Skin epidermis (tissue), 12 donors: Measurements from ENCODE around the gene COL19A1.
"Not testable (repeated sequence)": the region's sequence is repeated elsewhere in the genome, so short reads cannot be mapped to it uniquely, and the experiment has no call there.

Experiments
- H3K27ac ChIP-seq, 21 experiments: fragments of 200-600 bp; sonication (generic) in 11 of 21; one replicate each; pipeline ENCODE4 v1.5.0; 2020; ENCODE audit warnings: mild to moderate bottlenecking in 3 of 21, inconsistent platforms in 2 of 21, moderate library complexity in 2 of 21
- H3K4me3 ChIP-seq, 7 experiments: fragments of 200-600 bp; sonication (generic) in 2 of 7; one replicate each; pipeline ENCODE4 v1.5.0; 2020; ENCODE audit warnings: inconsistent platforms in 2 of 7, mild to moderate bottlenecking in 2 of 7, moderate library complexity in 1 of 7

Gene COL19A1

GRCh38 chr6:69866351-69866769, at the start of gene COL19A1:
TSS of gene COL19A1 (plus strand) at chr6:69866556. CDS start at chr6:69879568, 13,012 bp downstream.
- Histone ChIP-seq H3K4me3 (peak within 1 kb of the TSS; percentile 34 to 50 (median 45)), H3K27ac (peak within 1 kb of the TSS in 8 of 21 experiments; percentile 4 to 80 (median 47))

GRCh38 chr6:69816569-69816968, 49.8 kb upstream of the COL19A1 start:
- Histone ChIP-seq H3K27ac (peak overlapping the region in 2 of 21 experiments; percentile 55 to 57), H3K4me3 (no peak overlapping the region)

GRCh38 chr6:69817358-69817757, 49.0 kb upstream of the COL19A1 start:
- H3K27ac ChIP-seq, result no peak overlapping the region

GRCh38 chr6:69818223-69818930, 48.0 kb upstream of the COL19A1 start:
- Histone ChIP-seq H3K27ac (no peak overlapping the region), H3K4me3 (no peak overlapping the region)

More at GRCh38 chr6:69817358-69817757, 49.0 kb upstream of the COL19A1 start:
- no peak overlapping the region for H3K4me3 ChIP-seq

- no peak overlapping the region for H3K4me3 ChIP-seq
- no peak overlapping the region for H3K27ac ChIP-seq
Observed at GRCh38 chr6:69819138-69819537, 47.2 kb upstream of the COL19A1 start.

GRCh38 chr6:69820018-69820417, 46.3 kb upstream of the COL19A1 start:
- H3K27ac ChIP-seq, result no peak overlapping the region
- no peak overlapping the region for H3K4me3 ChIP-seq

GRCh38 chr6:69820438-69820837, 45.9 kb upstream of the COL19A1 start:
- Histone ChIP-seq H3K4me3 (no peak overlapping the region), H3K27ac (no peak overlapping the region)

- H3K4me3 ChIP-seq, H3K27ac ChIP-seq: not testable (repeated sequence)
Observed at GRCh38 chr6:69824355-69824754, 42.0 kb upstream of the COL19A1 start.

GRCh38 chr6:69825904-69826303, 40.5 kb upstream of the COL19A1 start:
- Histone ChIP-seq H3K4me3 (no peak overlapping the region), H3K27ac (no peak overlapping the region)

- Histone ChIP-seq H3K27ac (no peak overlapping the region), H3K4me3 (no peak overlapping the region)
Observed at GRCh38 chr6:69827276-69827893, 39.0 kb upstream of the COL19A1 start.

GRCh38 chr6:69832558-69832957, 33.8 kb upstream of the COL19A1 start:
- Histone ChIP-seq H3K4me3 (no peak overlapping the region), H3K27ac (no peak overlapping the region)

- Histone ChIP-seq H3K4me3 (no peak overlapping the region), H3K27ac (no peak overlapping the region)
Observed at GRCh38 chr6:69835414-69836179, 30.8 kb upstream of the COL19A1 start.

- Histone ChIP-seq H3K4me3 (no peak overlapping the region), H3K27ac (no peak overlapping the region)
Observed at GRCh38 chr6:69841862-69842261, 24.5 kb upstream of the COL19A1 start.

- H3K27ac ChIP-seq, result no peak overlapping the region
- H3K4me3 ChIP-seq, result no peak overlapping the region
Observed at GRCh38 chr6:69843189-69843588, 23.2 kb upstream of the COL19A1 start.

- no peak overlapping the region for H3K4me3 ChIP-seq
- no peak overlapping the region for H3K27ac ChIP-seq
Observed at GRCh38 chr6:69846312-69846711, 20.0 kb upstream of the COL19A1 start.

- Histone ChIP-seq H3K27ac (no peak overlapping the region), H3K4me3 (no peak overlapping the region)
Observed at GRCh38 chr6:69846770-69847491, 19.4 kb upstream of the COL19A1 start.

- no peak overlapping the region for H3K27ac ChIP-seq
- no peak overlapping the region for H3K4me3 ChIP-seq
Observed at GRCh38 chr6:69847492-69847788, 18.9 kb upstream of the COL19A1 start.

GRCh38 chr6:69848552-69848951, 17.8 kb upstream of the COL19A1 start:
- H3K4me3 ChIP-seq, result no peak overlapping the region
- H3K27ac ChIP-seq, result no peak overlapping the region

- H3K27ac ChIP-seq, result no peak overlapping the region
- no peak overlapping the region for H3K4me3 ChIP-seq
Observed at GRCh38 chr6:69852706-69853105, 13.7 kb upstream of the COL19A1 start.

GRCh38 chr6:69861986-69862385, 4.4 kb upstream of the COL19A1 start:
- Histone ChIP-seq H3K27ac (no peak overlapping the region), H3K4me3 (no peak overlapping the region)
